ENCODE results near the gene FARS2. TPM values are rescaled to one million over a fixed set of nuclear protein-coding genes. Genes with fewer than 3 reads are reported as not detected.

Gene FARS2
- total and polyA plus RNA-seq, 2 donors (not counting 3 experiments of a cell fraction or from before 2014, with no cell fraction given), result 20.2 to 20.5 TPM

DNA sequence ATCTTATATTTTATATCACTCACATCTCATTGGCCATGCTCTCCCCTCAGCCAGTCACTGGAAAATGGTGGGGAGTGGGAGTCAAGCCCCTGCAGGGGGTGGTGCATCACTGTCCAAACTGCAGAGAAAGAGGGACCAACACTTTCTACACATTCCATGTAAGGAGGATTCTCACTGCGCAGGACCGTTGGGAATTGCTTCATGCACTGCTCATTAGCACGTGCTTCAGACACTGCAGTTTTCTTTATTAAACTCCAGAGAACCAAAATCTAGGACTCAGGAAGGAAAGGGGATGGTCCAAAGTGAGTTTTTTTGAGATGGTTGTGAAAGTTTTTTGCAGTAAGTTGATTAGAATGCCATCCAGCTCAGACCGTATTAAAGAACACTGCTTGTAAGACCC lies 269.8 kb downstream of the FARS2 start:
- DNase-seq (ENCODE audit: low read depth, low spot score), result no peak
- H3K4me3 ChIP-seq (replicated peaks in 1 of 3; ENCODE audit: insufficient read depth in 1 of 3, low read depth in 1 of 3, low read length in 3 of 3), result no peak overlapping the region
- H3K27me3 ChIP-seq (ENCODE audit: control insufficient read depth in 2 of 2, insufficient read depth in 2 of 2, low read length in 2 of 2), result no peaks in the 10 kb centered on the region
- H4K20me1 ChIP-seq (replicated peaks; ENCODE audit: control insufficient read depth, extremely low read depth, insufficient read depth, low read length), result no peaks in the 10 kb centered on the region
- no TSS peak for BruUV-seq (replicated peaks)
- no peaks in the 10 kb centered on the region for H3K4me1 ChIP-seq (ENCODE audit: control insufficient read depth, extremely low read depth, insufficient read depth, low read length)
- no peaks in the 10 kb centered on the region for H3K9me1 ChIP-seq (replicated peaks; ENCODE audit: control insufficient read depth, extremely low read depth, insufficient read depth, low read length)
- ChIA-PET POLR2A (no interaction called here), CTCF (no interaction called here)
- TF ChIP-seq MAX (IDR thresholded peaks at IDR 0.05; ENCODE audit: insufficient read depth, insufficient read length) (no peak), MYC (IDR thresholded peaks at IDR 0.05; ENCODE audit: low read depth, low read length) (no peak), GATA2 (IDR thresholded peaks at IDR 0.05; ENCODE audit: insufficient read depth, insufficient read length, low read depth, low read length) (no peak), POLR2AphosphoS5 (IDR thresholded peaks at IDR 0.05; ENCODE audit: insufficient read depth, low read depth, low read length) (no peak), JUN (IDR thresholded peaks at IDR 0.05; ENCODE audit: borderline replicate concordance, insufficient read depth, insufficient read length, low read depth) (no peak), EZH2 (IDR thresholded peaks at IDR 0.05; ENCODE audit: borderline replicate concordance, low read depth, low read length, severe bottlenecking) (no peak), CTCF (IDR thresholded peaks at IDR 0.05; ENCODE audit: extremely low read depth in 1 of 2, insufficient read depth in 1 of 2, low read depth in 1 of 2, low read length in 2 of 2) (no peak), POLR2A (IDR thresholded peaks at IDR 0.05; ENCODE audit: low read depth, low read length) (no peak), FOS (IDR thresholded peaks at IDR 0.05; ENCODE audit: borderline replicate concordance, insufficient read depth, low read length) (no peak)
- no peaks in the 10 kb centered on the region for H3K9me3 ChIP-seq (replicated peaks; ENCODE audit: control insufficient read depth, insufficient read depth, low read length)
- intact Hi-C loops (cut with micrococcal nuclease), result no loop called here
- H2AFZ ChIP-seq (ENCODE audit: low read depth, low read length), result no peak overlapping the region
- H3K4me2 ChIP-seq (ENCODE audit: insufficient read depth, low read length), result no peak overlapping the region
- H3K27ac ChIP-seq (ENCODE audit: insufficient read depth, low read depth, low read length), result no peak overlapping the region
- H3K9ac ChIP-seq (replicated peaks; ENCODE audit: extremely low read depth, insufficient read depth, low read length), result no peak overlapping the region
- dilution Hi-C loops (cut with MboI; ENCODE audit: extremely low pct_ligation_motif_present, low sequenced_read_pairs), result no loop called here
- no peaks in the 10 kb centered on the region for H3K79me2 ChIP-seq (ENCODE audit: control insufficient read depth, insufficient read depth, low read length)
- FAIRE-seq, result no peak
- H3K36me3 ChIP-seq (ENCODE audit: control insufficient read depth in 2 of 2, extremely low read depth in 1 of 2, insufficient read depth in 2 of 2, low read length in 2 of 2), result no peaks in the 10 kb centered on the region
